ENCODE measurements around the gene APOO. TPM values are rescaled to one million over a fixed set of nuclear protein-coding genes. Genes with fewer than 3 reads are reported as not detected.

The APOO gene
- polyA plus RNA-seq, 1 donor from 2014 or later: 42.5 TPM

GRCh38 chrX:23944234-23944633 lies 36.5 kb upstream of the APOO start:
- H3K27ac ChIP-seq (ENCODE audit: low read length): no peak overlapping the region
- no peaks in the 10 kb centered on the region for H3K27me3 ChIP-seq (ENCODE audit: insufficient read depth, low read depth, low read length)
- no peak overlapping the region for H3K4me3 ChIP-seq (ENCODE audit: low read length)
- no peaks in the 10 kb centered on the region for H4K20me1 ChIP-seq (ENCODE audit: insufficient read depth)
- H3K9ac ChIP-seq (ENCODE audit: low read length): no peak overlapping the region
- H2AFZ ChIP-seq (ENCODE audit: low read depth, low read length): no peak overlapping the region
- H3K79me2 ChIP-seq (replicated peaks; ENCODE audit: insufficient read depth, low read length): no peaks in the 10 kb centered on the region
- no peaks in the 10 kb centered on the region for H3F3A ChIP-seq (ENCODE audit: insufficient read depth, low read length, poor library complexity, severe bottlenecking)
- H3K4me2 ChIP-seq (ENCODE audit: low read length): no peak overlapping the region
- TF ChIP-seq POLR2AphosphoS5 (IDR thresholded peaks at IDR 0.05) (no peak), CTCF (IDR thresholded peaks at IDR 0.05; ENCODE audit: poor library complexity, severe bottlenecking) (no peak), EP300 (conservative IDR thresholded peaks at IDR 0.05; ENCODE audit: poor library complexity, severe bottlenecking) (no peak), TAF1 (IDR thresholded peaks at IDR 0.05; ENCODE audit: low read depth) (no peak), MXI1 (conservative IDR thresholded peaks at IDR 0.05; ENCODE audit: poor library complexity, severe bottlenecking) (no peak), RAD21 (conservative IDR thresholded peaks at IDR 0.05) (no peak), SMC3 (conservative IDR thresholded peaks at IDR 0.05; ENCODE audit: poor library complexity) (no peak), EZH2 (IDR thresholded peaks at IDR 0.05; ENCODE audit: borderline replicate concordance, insufficient read depth, low read length, poor library complexity, severe bottlenecking) (no peak), REST (IDR thresholded peaks at IDR 0.05; ENCODE audit: borderline replicate concordance) (no peak)
- H3K36me3 ChIP-seq (ENCODE audit: insufficient read depth, low read length): no peaks in the 10 kb centered on the region
- H3K9me3 ChIP-seq (ENCODE audit: low read length): no peaks in the 10 kb centered on the region
- H3K9me2 ChIP-seq (ENCODE audit: insufficient read depth, low read length): no peaks in the 10 kb centered on the region

GRCh38 chrX:23939203-23939602 lies 31.5 kb upstream of the APOO start:
- Histone ChIP-seq H3K79me2 (replicated peaks; ENCODE audit: insufficient read depth, low read length) (no peaks in the 10 kb centered on the region), H3K9me3 (ENCODE audit: low read length) (no peaks in the 10 kb centered on the region), H3F3A (ENCODE audit: insufficient read depth, low read length, poor library complexity, severe bottlenecking) (no peaks in the 10 kb centered on the region), H3K4me2 (ENCODE audit: low read length) (no peak overlapping the region), H3K36me3 (ENCODE audit: insufficient read depth, low read length) (no peaks in the 10 kb centered on the region), H4K20me1 (ENCODE audit: insufficient read depth) (no peaks in the 10 kb centered on the region), H3K4me3 (ENCODE audit: low read length) (no peak overlapping the region), H3K9ac (ENCODE audit: low read length) (no peak overlapping the region), H3K27me3 (ENCODE audit: insufficient read depth, low read depth, low read length) (no peaks in the 10 kb centered on the region), H2AFZ (ENCODE audit: low read depth, low read length) (no peak overlapping the region), H3K9me2 (ENCODE audit: insufficient read depth, low read length) (no peaks in the 10 kb centered on the region), H3K27ac (ENCODE audit: low read length) (no peak overlapping the region)
- TF ChIP-seq SMC3 (conservative IDR thresholded peaks at IDR 0.05; ENCODE audit: poor library complexity) (no peak), REST (IDR thresholded peaks at IDR 0.05; ENCODE audit: borderline replicate concordance) (no peak), TAF1 (IDR thresholded peaks at IDR 0.05; ENCODE audit: low read depth) (no peak), CTCF (IDR thresholded peaks at IDR 0.05; ENCODE audit: poor library complexity, severe bottlenecking) (no peak), MXI1 (conservative IDR thresholded peaks at IDR 0.05; ENCODE audit: poor library complexity, severe bottlenecking) (no peak), EP300 (conservative IDR thresholded peaks at IDR 0.05; ENCODE audit: poor library complexity, severe bottlenecking) (no peak), EZH2 (IDR thresholded peaks at IDR 0.05; ENCODE audit: borderline replicate concordance, insufficient read depth, low read length, poor library complexity, severe bottlenecking) (no peak)

Measured in neural cell (in vitro differentiated cells).